MM.1S (cell line): Measurements from ENCODE around the gene TNXB.
"Not testable (repeated sequence)": the region's sequence is repeated elsewhere in the genome, so short reads cannot be mapped to it uniquely, and the experiment has no call there.

Experiments used
- DNase-seq: peaks from one replicate; pipeline ENCODE4 v3.0.0-alpha.2; 2015
- H2AFZ ChIP-seq: fragments of 300-600 bp; sonication (generic); 2 replicates; pipeline ENCODE4 v1.6.0; 2016; ENCODE audit warnings: antibody characterized with exemption, low read length
- H3F3A ChIP-seq: fragments of 300-600 bp; sonication (generic); 2 replicates; pipeline ENCODE4 v1.6.1; 2016; ENCODE audit warnings: mild to moderate bottlenecking, antibody characterized with exemption, low read length, moderate library complexity, mixed read lengths; ENCODE audit not compliant: insufficient read depth
- H3K27ac ChIP-seq: fragments of 300-600 bp; sonication (generic); 2 replicates; pipeline ENCODE4 v1.5.1; 2016; ENCODE audit warnings: mild to moderate bottlenecking, low read length
- H3K27me3 ChIP-seq: fragments of 300-600 bp; sonication (generic); replicated peaks from 2 replicates; pipeline ENCODE4 v1.6.0; 2016; ENCODE audit warnings: low read length; ENCODE audit not compliant: insufficient read depth
- H3K36me3 ChIP-seq: fragments of 300-600 bp; sonication (generic); replicated peaks from 2 replicates; pipeline ENCODE4 v1.6.1; 2016; ENCODE audit warnings: mild to moderate bottlenecking, low read length, mixed read lengths; ENCODE audit not compliant: insufficient read depth
- H3K4me1 ChIP-seq: fragments of 300-600 bp; sonication (generic); 2 replicates; pipeline ENCODE4 v1.6.1; 2016; ENCODE audit warnings: low read length, mixed read lengths
- H3K4me2 ChIP-seq: fragments of 300-600 bp; sonication (generic); 2 replicates; pipeline ENCODE4 v1.6.0; 2016; ENCODE audit warnings: low read depth, low read length
- H3K4me3 ChIP-seq: fragments of 300-600 bp; sonication (generic); 2 replicates; pipeline ENCODE4 v1.5.1; 2016; ENCODE audit warnings: low read length, mixed read lengths
- H3K79me2 ChIP-seq: fragments of 300-600 bp; sonication (generic); 2 replicates; pipeline ENCODE4 v1.6.1; 2016; ENCODE audit warnings: mixed run types, low read length, mixed read lengths
- H3K9ac ChIP-seq: fragments of 300-600 bp; sonication (generic); 2 replicates; pipeline ENCODE4 v1.6.1; 2016; ENCODE audit warnings: low read length, mixed read lengths
- H3K9me2 ChIP-seq: fragments of 300-600 bp; sonication (generic); replicated peaks from 2 replicates; pipeline ENCODE4 v1.6.1; 2016; ENCODE audit warnings: mild to moderate bottlenecking, low read length, mixed read lengths; ENCODE audit not compliant: insufficient read depth
- H3K9me3 ChIP-seq: fragments of 300-600 bp; sonication (generic); replicated peaks from 2 replicates; pipeline ENCODE4 v1.6.1; 2016; ENCODE audit warnings: mild to moderate bottlenecking, low read length, mixed read lengths; ENCODE audit not compliant: insufficient read depth
- H4K20me1 ChIP-seq: fragments of 300-600 bp; sonication (generic); 2 replicates; pipeline ENCODE4 v1.6.1; 2016; ENCODE audit warnings: mild to moderate bottlenecking, low read length, moderate library complexity, mixed read lengths; ENCODE audit not compliant: insufficient read depth
- EZH2 ChIP-seq: fragments of 300-600 bp; sonication (generic); optimal IDR thresholded peaks from 2 replicates; pipeline ENCODE3; 2017; ENCODE audit warnings: low read depth, mild to moderate bottlenecking, antibody characterized with exemption, low read length, mixed read lengths
- EZH2phosphoT487 ChIP-seq: fragments of 300-600 bp; sonication (generic); IDR thresholded peaks from 2 replicates; pipeline ENCODE4 v1.6.1; 2018; ENCODE audit warnings: antibody characterized with exemption, low read length
- TF ChIP-seq, protein P1 (sequence below): fragments of 300-600 bp; sonication (generic); IDR thresholded peaks from 2 replicates; pipeline ENCODE4 v1.5.1; 2016; ENCODE audit warnings: antibody characterized with exemption, low read length, mixed read lengths

TNXB gene

DNA sequence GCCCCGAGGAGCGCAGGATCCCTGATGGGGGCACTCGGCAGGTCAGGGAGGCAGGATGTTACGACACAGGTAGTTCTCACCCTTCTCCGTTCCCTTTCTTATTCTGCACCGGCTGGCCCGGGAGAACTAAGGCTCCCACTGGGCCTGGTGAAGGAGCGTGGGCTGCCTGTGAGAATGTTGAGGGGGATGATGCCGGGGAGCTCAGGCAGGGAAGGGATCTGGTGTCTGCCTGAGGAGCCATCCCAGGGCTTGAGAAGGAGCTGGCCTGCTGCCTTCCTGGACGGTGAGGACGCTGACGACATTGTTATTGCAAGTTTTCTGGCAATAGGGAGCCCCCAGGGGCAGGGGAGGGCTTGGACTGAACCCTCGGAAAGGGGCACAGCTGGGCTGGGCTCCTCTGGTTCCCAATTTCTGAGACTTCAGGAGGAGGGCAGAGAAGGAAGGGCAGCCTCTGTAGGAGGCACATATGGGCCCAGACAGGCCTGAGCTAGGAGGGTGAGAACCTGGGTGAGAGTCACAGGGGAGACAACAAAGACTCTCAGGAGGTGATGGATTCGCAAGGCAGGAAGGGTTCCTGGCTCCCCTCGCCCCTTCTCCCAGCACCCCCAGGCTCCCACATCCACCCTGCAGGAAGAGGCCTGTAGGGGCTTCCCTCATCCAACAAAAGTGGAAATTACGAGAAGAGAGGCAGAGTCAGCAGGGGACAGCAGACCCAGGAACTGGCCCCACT is 38.2 kb downstream of the TNXB start:
- Histone ChIP-seq H3K27me3 (peaks cover 93% of the 10 kb centered on the region), H3K4me3 (no peak overlapping the region)

DNA sequence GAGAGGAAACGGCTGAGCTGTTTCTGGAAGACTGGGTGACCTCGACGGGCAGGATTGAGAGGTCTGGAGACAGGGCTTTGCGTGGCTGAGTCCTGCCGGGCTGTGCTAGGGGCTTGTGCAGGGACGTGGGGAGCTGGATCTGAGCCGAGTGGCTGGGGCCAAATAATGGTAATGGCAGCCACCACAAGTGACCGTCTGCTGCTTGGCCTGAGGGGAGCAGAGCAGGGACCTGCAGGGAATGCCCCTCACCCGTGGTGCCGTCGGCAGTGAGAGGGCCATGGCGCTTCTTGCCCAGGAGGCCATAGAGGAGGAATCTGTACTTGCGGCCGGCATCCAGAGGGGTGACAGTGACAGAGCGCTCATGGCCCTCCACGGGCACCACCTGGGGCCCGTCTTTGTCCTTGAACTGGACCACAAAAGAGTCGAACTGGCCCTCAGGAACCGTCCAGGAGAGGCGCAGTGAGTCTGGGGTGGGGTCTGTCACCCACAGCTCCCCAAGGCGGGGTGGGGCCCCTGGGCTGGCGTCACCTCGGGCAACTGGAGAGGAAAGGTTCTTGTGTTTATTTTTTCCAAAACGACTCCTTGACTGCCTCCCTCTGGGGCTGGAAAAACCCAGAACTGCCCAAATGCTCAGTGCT is 39.1 kb downstream of the TNXB start:
- peaks cover 88% of the 10 kb centered on the region for H3K27me3 ChIP-seq
- no peaks in the 10 kb centered on the region for H3F3A ChIP-seq
- no peaks in the 10 kb centered on the region for H3K9me3 ChIP-seq
- no peak overlapping the region for H3K4me3 ChIP-seq
- no peak overlapping the region for H3K9ac ChIP-seq
- H3K27ac ChIP-seq, result no peak overlapping the region
- H3K4me2 ChIP-seq, result no peak overlapping the region
- TF ChIP-seq, protein P1, sequence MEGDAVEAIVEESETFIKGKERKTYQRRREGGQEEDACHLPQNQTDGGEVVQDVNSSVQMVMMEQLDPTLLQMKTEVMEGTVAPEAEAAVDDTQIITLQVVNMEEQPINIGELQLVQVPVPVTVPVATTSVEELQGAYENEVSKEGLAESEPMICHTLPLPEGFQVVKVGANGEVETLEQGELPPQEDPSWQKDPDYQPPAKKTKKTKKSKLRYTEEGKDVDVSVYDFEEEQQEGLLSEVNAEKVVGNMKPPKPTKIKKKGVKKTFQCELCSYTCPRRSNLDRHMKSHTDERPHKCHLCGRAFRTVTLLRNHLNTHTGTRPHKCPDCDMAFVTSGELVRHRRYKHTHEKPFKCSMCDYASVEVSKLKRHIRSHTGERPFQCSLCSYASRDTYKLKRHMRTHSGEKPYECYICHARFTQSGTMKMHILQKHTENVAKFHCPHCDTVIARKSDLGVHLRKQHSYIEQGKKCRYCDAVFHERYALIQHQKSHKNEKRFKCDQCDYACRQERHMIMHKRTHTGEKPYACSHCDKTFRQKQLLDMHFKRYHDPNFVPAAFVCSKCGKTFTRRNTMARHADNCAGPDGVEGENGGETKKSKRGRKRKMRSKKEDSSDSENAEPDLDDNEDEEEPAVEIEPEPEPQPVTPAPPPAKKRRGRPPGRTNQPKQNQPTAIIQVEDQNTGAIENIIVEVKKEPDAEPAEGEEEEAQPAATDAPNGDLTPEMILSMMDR, result no peak
- TF ChIP-seq EZH2, result no peak
- no peak for TF ChIP-seq EZH2phosphoT487
- no peaks in the 10 kb centered on the region for H3K79me2 ChIP-seq
- no peaks in the 10 kb centered on the region for H3K9me2 ChIP-seq
- H3K4me1 ChIP-seq, result no peaks in the 10 kb centered on the region
- no peaks in the 10 kb centered on the region for H4K20me1 ChIP-seq
- H3K36me3 ChIP-seq, result no peaks in the 10 kb centered on the region
- DNase-seq, result no peak
- H2AFZ ChIP-seq, result no peak overlapping the region

More for the DNA sequence above, 38.2 kb downstream of the TNXB start:
- H3K36me3 ChIP-seq, result no peaks in the 10 kb centered on the region
- H3F3A ChIP-seq, result no peaks in the 10 kb centered on the region
- no peaks in the 10 kb centered on the region for H3K9me2 ChIP-seq
- no peak overlapping the region for H3K4me2 ChIP-seq
- no peak for TF ChIP-seq EZH2
- no peak for TF ChIP-seq EZH2phosphoT487
- TF ChIP-seq, protein P1, result no peak
- H3K9ac ChIP-seq, result no peak overlapping the region
- H3K9me3 ChIP-seq, result no peaks in the 10 kb centered on the region
- H3K27ac ChIP-seq, result no peak overlapping the region
- no peaks in the 10 kb centered on the region for H3K79me2 ChIP-seq
- H2AFZ ChIP-seq, result no peak overlapping the region
- no peaks in the 10 kb centered on the region for H3K4me1 ChIP-seq
- DNase-seq, result no peak
- no peaks in the 10 kb centered on the region for H4K20me1 ChIP-seq

DNA sequence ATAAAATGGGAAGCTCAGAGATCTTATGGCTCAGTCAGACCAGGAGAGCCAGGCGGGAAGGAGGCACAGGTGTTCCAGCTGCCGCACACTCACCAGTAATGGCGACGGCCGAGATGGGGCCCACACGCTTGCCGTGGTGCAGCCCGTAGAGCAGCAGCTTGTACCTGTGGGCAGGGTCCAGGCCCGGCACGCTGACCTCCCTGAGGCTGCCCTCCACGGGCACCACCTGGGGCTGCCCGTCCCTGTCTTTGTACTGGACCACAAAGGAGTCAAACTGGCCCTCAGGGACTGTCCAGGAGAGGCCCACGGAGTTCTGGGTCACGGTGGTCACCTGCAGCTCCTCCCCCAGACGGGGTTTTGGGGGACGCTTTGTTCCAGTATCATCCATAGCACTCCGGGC is 39.7 kb downstream of the TNXB start:
- no peaks in the 10 kb centered on the region for H3K9me2 ChIP-seq
- H3K9me3 ChIP-seq, result no peaks in the 10 kb centered on the region
- H3K9ac ChIP-seq, result no peak overlapping the region
- no peak overlapping the region for H2AFZ ChIP-seq
- H3K27me3 ChIP-seq, result peaks cover 83% of the 10 kb centered on the region
- no peaks in the 10 kb centered on the region for H4K20me1 ChIP-seq
- H3K4me2 ChIP-seq, result no peak overlapping the region; the same call in 1 of the 2 replicates
- H3K79me2 ChIP-seq, result no peaks in the 10 kb centered on the region
- H3F3A ChIP-seq, result no peaks in the 10 kb centered on the region
- no peak overlapping the region for H3K27ac ChIP-seq
- DNase-seq, result no peak
- TF ChIP-seq EZH2phosphoT487 (no peak), EZH2 (no peak)
- H3K36me3 ChIP-seq, result no peaks in the 10 kb centered on the region
- H3K4me3 ChIP-seq, result no peak overlapping the region
- H3K4me1 ChIP-seq, result no peaks in the 10 kb centered on the region

DNA sequence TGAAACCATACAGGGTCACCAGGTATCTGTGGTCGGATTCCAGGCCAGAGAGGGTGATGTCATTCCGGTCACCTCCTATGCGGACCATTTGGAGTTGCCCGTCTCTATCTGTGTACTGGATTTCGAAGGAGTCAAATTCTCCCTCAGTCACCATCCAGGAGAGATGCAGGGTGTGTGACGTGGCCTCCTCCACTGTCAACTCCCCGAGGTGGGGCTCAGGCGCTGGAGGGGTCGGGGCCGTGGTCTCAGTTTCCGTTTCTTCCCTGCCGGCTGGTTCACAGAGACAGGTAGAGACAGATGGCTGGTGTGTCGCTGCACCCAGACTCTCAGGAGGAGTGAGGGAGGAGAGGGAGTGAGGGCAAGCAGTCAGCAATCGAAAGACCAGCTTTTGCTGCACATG is 40.3 kb downstream of the TNXB start:
- Histone ChIP-seq H3K4me1 (no peaks in the 10 kb centered on the region), H3K27ac (no peak overlapping the region), H4K20me1 (no peaks in the 10 kb centered on the region), H3K9me3 (no peaks in the 10 kb centered on the region), H3K79me2 (no peaks in the 10 kb centered on the region), H2AFZ (no peak overlapping the region), H3F3A (no peaks in the 10 kb centered on the region), H3K4me2 (no peak overlapping the region; the same call in 1 of the 2 replicates), H3K4me3 (no peak overlapping the region), H3K36me3 (no peaks in the 10 kb centered on the region), H3K9ac (no peak overlapping the region), H3K27me3 (peaks cover 79% of the 10 kb centered on the region), H3K9me2 (no peaks in the 10 kb centered on the region)
- TF ChIP-seq, protein P1, result no peak
- TF ChIP-seq EZH2 (no peak), EZH2phosphoT487 (no peak)
- no peak for DNase-seq

DNA sequence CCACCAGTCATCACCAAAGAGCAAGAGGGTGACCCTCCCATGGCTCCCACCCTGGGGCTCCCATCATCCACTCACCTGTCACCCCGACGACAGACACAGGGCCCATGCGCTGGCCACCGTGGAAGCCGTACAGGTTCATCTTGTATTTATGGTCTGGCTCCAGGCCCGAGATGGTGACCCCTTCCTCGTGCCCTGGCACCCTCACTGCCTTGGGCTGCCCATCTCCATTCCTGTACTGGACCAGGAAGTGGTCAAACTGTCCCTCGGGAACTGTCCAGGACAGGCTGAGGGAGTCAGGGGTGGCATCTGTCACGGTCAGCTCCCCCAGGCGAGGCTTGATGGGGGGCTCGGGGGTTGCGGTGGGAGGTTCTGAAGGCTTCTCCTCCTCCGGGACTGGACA is 40.8 kb downstream of the TNXB start:
- not testable (repeated sequence) for H3K4me3 ChIP-seq, H3K4me2 ChIP-seq, H4K20me1 ChIP-seq, H3K79me2 ChIP-seq, H3K36me3 ChIP-seq, H3K9ac ChIP-seq, H3K27ac ChIP-seq, H2AFZ ChIP-seq, DNase-seq, H3K9me3 ChIP-seq, H3F3A ChIP-seq, H3K9me2 ChIP-seq, H3K4me1 ChIP-seq
- peaks cover 79% of the 10 kb centered on the region for H3K27me3 ChIP-seq
